MM.1S (cell line): ENCODE data around the gene BEAN1.

ENCODE experiments used
- DNase-seq: peaks from one replicate; pipeline ENCODE4 v3.0.0-alpha.2; 2015
- H2AFZ ChIP-seq: fragments of 300-600 bp; sonication (generic); 2 replicates; pipeline ENCODE4 v1.6.0; 2016; ENCODE audit warnings: antibody characterized with exemption, low read length
- H3F3A ChIP-seq: fragments of 300-600 bp; sonication (generic); 2 replicates; pipeline ENCODE4 v1.6.1; 2016; ENCODE audit warnings: mild to moderate bottlenecking, antibody characterized with exemption, low read length, moderate library complexity, mixed read lengths; ENCODE audit not compliant: insufficient read depth
- H3K27ac ChIP-seq: fragments of 300-600 bp; sonication (generic); 2 replicates; pipeline ENCODE4 v1.5.1; 2016; ENCODE audit warnings: mild to moderate bottlenecking, low read length
- H3K27me3 ChIP-seq: fragments of 300-600 bp; sonication (generic); replicated peaks from 2 replicates; pipeline ENCODE4 v1.6.0; 2016; ENCODE audit warnings: low read length; ENCODE audit not compliant: insufficient read depth
- H3K36me3 ChIP-seq: fragments of 300-600 bp; sonication (generic); replicated peaks from 2 replicates; pipeline ENCODE4 v1.6.1; 2016; ENCODE audit warnings: mild to moderate bottlenecking, low read length, mixed read lengths; ENCODE audit not compliant: insufficient read depth
- H3K4me1 ChIP-seq: fragments of 300-600 bp; sonication (generic); 2 replicates; pipeline ENCODE4 v1.6.1; 2016; ENCODE audit warnings: low read length, mixed read lengths
- H3K4me2 ChIP-seq: fragments of 300-600 bp; sonication (generic); 2 replicates; pipeline ENCODE4 v1.6.0; 2016; ENCODE audit warnings: low read depth, low read length
- H3K4me3 ChIP-seq: fragments of 300-600 bp; sonication (generic); 2 replicates; pipeline ENCODE4 v1.5.1; 2016; ENCODE audit warnings: low read length, mixed read lengths
- H3K79me2 ChIP-seq: fragments of 300-600 bp; sonication (generic); 2 replicates; pipeline ENCODE4 v1.6.1; 2016; ENCODE audit warnings: mixed run types, low read length, mixed read lengths
- H3K9ac ChIP-seq: fragments of 300-600 bp; sonication (generic); 2 replicates; pipeline ENCODE4 v1.6.1; 2016; ENCODE audit warnings: low read length, mixed read lengths
- H3K9me2 ChIP-seq: fragments of 300-600 bp; sonication (generic); replicated peaks from 2 replicates; pipeline ENCODE4 v1.6.1; 2016; ENCODE audit warnings: mild to moderate bottlenecking, low read length, mixed read lengths; ENCODE audit not compliant: insufficient read depth
- H3K9me3 ChIP-seq: fragments of 300-600 bp; sonication (generic); replicated peaks from 2 replicates; pipeline ENCODE4 v1.6.1; 2016; ENCODE audit warnings: mild to moderate bottlenecking, low read length, mixed read lengths; ENCODE audit not compliant: insufficient read depth
- H4K20me1 ChIP-seq: fragments of 300-600 bp; sonication (generic); 2 replicates; pipeline ENCODE4 v1.6.1; 2016; ENCODE audit warnings: mild to moderate bottlenecking, low read length, moderate library complexity, mixed read lengths; ENCODE audit not compliant: insufficient read depth
- CTCF ChIP-seq: fragments of 300-600 bp; sonication (generic); IDR thresholded peaks from 2 replicates; pipeline ENCODE4 v1.5.1; 2016; ENCODE audit warnings: antibody characterized with exemption, low read length, mixed read lengths
- EZH2 ChIP-seq: fragments of 300-600 bp; sonication (generic); optimal IDR thresholded peaks from 2 replicates; pipeline ENCODE3; 2017; ENCODE audit warnings: low read depth, mild to moderate bottlenecking, antibody characterized with exemption, low read length, mixed read lengths
- EZH2phosphoT487 ChIP-seq: fragments of 300-600 bp; sonication (generic); IDR thresholded peaks from 2 replicates; pipeline ENCODE4 v1.6.1; 2018; ENCODE audit warnings: antibody characterized with exemption, low read length

Gene BEAN1

GRCh38 chr16:66517586-66518263 lies 90.6 kb downstream of the BEAN1 start:
- no peak for DNase-seq
- Histone ChIP-seq H3K27ac (peak overlapping the region; percentile 96), H3K4me1 (peaks cover 65% of the 10 kb centered on the region), H3K9me3 (no peaks in the 10 kb centered on the region), H3K9me2 (no peaks in the 10 kb centered on the region), H3K4me2 (peak overlapping the region; percentile 78), H3K9ac (peak overlapping the region; percentile 89), H3F3A (peaks cover 48% of the 10 kb centered on the region), H4K20me1 (no peaks in the 10 kb centered on the region), H3K79me2 (peaks cover 35% of the 10 kb centered on the region), H3K36me3 (no peaks in the 10 kb centered on the region), H3K4me3 (peak overlapping the region; percentile 59), H2AFZ (no peak overlapping the region), H3K27me3 (no peaks in the 10 kb centered on the region)
- no peak for TF ChIP-seq CTCF
- TF ChIP-seq EZH2 = no peak
- no peak for TF ChIP-seq EZH2phosphoT487

- no peak for DNase-seq
- Histone ChIP-seq H3K9ac (no peak overlapping the region), H3K79me2 (peaks cover 35% of the 10 kb centered on the region), H2AFZ (no peak overlapping the region), H3K4me3 (no peak overlapping the region), H3K4me1 (peaks cover 83% of the 10 kb centered on the region), H3K27me3 (no peaks in the 10 kb centered on the region), H3K27ac (peak overlapping the region; percentile 92; the same call in 1 of the 2 replicates), H3F3A (peaks cover 67% of the 10 kb centered on the region), H3K36me3 (no peaks in the 10 kb centered on the region), H4K20me1 (no peaks in the 10 kb centered on the region), H3K9me2 (no peaks in the 10 kb centered on the region), H3K9me3 (no peaks in the 10 kb centered on the region), H3K4me2 (no peak overlapping the region)
- TF ChIP-seq EZH2 (no peak), CTCF (no peak), EZH2phosphoT487 (no peak)
These were observed 92.6 kb downstream of the BEAN1 start for GRCh38 chr16:66519482-66520373.

- Histone ChIP-seq H2AFZ (no peak overlapping the region), H4K20me1 (no peaks in the 10 kb centered on the region), H3K27ac (peak overlapping the region; percentile 92)
These were observed 93.5 kb downstream of the BEAN1 start for GRCh38 chr16:66520406-66521170.

More at GRCh38 chr16:66520406-66521170, 93.5 kb downstream of the BEAN1 start:
- Histone ChIP-seq H3K27me3 (no peaks in the 10 kb centered on the region), H3K9me3 (no peaks in the 10 kb centered on the region), H3K4me3 (no peak overlapping the region), H3K4me1 (peaks cover 86% of the 10 kb centered on the region), H3K9ac (peak overlapping the region; percentile 66; the same call in 1 of the 2 replicates), H3K36me3 (no peaks in the 10 kb centered on the region), H3K4me2 (no peak overlapping the region), H3K79me2 (peaks cover 30% of the 10 kb centered on the region), H3K9me2 (no peaks in the 10 kb centered on the region), H3F3A (peaks cover 74% of the 10 kb centered on the region)
- peak; percentile 37 for DNase-seq
- TF ChIP-seq EZH2 = no peak
- no peak for TF ChIP-seq EZH2phosphoT487
- TF ChIP-seq CTCF = no peak
